Fibroblast of skin of left quadriceps (primary cell): ENCODE results near the gene TMIGD1.

Experiments used
- DNase-seq, 2 experiments: peaks; one replicate each; pipeline ENCODE4 v3.0.0-alpha.2; 2013; ENCODE audit warnings: low read depth in 2 of 2

TMIGD1 gene

DNA sequence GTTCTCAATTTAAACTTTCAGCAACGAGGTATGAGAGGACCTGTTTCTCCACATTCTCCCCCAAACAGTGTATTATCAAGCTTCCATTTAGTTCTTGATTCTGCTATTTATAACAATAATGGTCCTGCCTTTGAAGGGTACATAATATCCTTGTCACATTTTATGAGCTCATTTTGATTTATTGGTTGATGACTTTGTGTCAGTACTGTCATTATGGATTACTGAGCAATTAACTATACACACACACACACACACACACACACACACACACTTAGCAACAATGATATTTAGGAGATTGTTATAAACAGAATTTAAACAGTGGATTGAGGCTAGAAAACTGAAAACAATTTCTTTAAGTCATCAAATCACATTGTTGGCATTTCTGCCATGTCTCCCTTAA is 7.0 kb downstream of the TMIGD1 start:
- DNase-seq: no peak

DNA sequence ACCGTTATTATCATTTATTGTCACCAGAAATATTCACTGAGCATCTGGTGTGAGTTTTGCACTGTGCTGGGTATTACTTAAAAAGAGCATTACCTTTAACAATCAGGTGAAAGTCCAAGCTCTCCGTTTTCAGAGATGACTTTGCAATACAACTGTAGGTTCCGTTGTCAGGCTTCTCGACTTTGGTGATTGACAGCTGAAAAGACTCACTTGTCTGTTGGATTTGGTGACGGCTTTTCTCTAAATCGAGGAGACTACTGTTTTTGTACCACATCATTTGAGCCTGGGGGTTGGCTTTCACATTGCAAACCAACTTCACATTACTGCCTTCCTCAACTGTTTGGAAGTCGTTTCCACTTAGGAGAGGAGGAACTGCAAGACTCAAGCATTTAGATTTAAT is 9.1 kb downstream of the TMIGD1 start:
- no peak for DNase-seq

DNA sequence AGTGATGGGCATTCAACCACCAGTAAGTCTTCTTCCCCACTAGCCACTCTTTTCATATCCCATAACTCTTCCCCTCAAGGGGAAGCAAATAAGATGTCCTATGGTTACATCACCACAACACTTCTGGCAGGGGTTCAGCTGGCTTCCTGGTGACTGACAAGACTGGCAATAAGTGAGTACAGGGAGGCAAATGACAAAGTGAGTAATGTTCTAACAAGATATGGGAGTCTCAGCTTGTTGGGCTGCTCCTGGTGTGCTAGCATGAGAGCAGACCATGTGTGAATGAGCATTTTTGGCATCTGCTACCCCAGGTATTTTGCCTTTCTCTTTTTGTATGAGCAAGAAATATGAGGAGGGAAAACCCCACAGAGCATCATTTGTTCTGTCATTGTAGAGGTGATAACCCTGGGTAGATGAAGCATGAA is 9.9 kb downstream of the TMIGD1 start:
- DNase-seq: no peak

GRCh38 chr17:30323262-30323894 is 10.5 kb downstream of the TMIGD1 start:
- DNase-seq: no peak

- no peak for DNase-seq
Measured at GRCh38 chr17:30321314-30321713, 12.5 kb downstream of the TMIGD1 start.

GRCh38 chr17:30318155-30318554 is 15.7 kb downstream of the TMIGD1 start:
- no peak for DNase-seq

DNA sequence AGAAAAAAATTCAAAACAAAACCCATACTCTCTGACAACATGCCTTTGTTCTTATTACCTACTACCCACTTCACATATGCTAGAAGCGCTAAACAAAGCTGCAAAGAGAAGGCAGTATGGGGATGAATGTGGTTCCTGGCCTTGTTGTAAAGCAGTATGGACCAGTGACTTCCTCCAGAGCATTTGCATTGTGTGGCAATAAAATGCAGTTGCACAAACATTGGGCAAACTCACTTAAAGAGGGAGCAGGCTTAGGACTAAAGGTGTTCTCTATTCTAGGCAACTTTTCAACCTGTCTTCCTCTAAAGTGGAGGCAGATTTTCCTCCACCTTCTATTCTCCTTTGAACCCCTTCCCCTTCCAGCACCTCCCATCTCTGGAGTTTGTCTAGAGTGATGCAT is 17.1 kb downstream of the TMIGD1 start:
- DNase-seq: no peak

DNA sequence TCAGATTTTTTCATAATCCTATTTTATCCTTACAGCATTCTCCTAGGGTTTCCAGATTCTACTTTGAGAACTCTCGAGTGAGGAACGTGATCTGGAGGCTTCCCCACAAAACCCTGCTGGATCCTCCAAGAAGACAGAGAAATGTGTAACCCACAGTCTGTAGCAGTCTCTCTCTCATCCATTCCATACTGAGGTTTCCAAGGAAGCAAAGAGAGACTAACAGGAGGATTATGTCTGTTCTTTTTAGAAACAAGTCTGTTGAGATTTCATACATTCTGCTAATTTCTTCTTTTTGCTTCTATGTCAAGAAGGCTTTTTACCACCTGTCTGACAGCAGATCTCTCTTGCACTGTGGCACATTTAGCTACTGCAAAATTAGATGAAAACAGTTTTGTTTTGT is 18.8 kb downstream of the TMIGD1 start:
- no peak for DNase-seq

- DNase-seq: no peak
Measured at GRCh38 chr17:30314474-30314873, 19.4 kb downstream of the TMIGD1 start.

DNA sequence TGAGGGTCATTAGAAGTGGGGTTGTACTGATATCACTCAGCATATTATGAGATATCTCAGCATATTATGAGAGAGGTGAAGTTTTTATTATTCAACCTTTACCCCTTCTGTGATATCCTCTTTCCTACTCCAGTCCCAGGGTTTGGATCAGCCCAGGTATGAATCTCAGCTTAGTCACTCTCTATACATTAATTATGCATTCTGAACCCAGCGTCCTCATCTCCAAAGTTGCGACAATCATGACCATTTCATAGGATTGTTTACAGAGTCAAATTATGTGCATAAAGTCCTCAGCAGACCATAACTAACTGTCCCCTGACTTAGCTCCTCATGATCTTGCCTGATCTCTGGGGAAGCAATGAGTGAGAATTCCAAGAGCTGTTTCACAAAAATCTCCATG is 21.6 kb downstream of the TMIGD1 start:
- no peak for DNase-seq

GRCh38 chr17:30310562-30310961 is 23.3 kb downstream of the TMIGD1 start:
- DNase-seq: no peak

DNA sequence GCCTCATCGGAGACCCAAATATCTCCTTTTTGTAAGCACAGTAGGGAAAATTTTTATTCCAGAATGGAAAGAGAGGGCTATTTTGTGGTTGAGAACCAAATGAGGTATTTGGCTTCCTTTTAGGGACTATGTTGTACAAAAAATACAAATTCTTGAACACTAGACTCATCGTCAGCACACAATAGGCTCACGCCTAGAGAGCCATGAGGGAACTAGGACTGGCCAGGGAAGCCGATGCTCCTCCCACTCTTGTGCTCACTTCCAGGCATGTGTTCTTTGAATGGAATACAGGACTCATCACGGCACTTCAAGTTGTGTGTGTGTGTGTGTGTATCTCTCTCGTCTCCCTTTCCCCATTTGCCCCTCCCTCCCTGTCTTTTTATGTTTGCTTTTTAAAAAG is 24.3 kb downstream of the TMIGD1 start:
- DNase-seq: no peak

DNA sequence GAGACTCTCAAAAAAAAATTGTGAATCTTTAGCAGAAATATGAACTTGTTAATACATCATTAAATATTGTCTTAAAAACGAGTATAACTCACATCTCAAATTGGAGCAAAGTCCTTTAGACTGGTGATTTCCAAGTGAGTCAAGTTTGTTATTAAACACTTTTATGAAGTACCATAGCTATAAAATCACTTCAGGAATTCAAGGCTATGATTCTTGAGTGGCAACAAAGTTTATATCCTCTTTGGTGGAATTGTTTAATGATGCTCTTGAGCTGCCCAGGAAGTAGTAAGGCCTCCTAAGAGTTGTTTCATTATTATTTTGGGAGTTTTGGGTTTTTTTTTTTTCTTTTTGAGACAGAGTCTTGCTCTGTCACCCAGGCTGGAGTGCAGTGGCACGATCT is 25.5 kb downstream of the TMIGD1 start:
- DNase-seq: no peak

GRCh38 chr17:30304778-30305177 is 29.1 kb downstream of the TMIGD1 start:
- DNase-seq: no peak

DNA sequence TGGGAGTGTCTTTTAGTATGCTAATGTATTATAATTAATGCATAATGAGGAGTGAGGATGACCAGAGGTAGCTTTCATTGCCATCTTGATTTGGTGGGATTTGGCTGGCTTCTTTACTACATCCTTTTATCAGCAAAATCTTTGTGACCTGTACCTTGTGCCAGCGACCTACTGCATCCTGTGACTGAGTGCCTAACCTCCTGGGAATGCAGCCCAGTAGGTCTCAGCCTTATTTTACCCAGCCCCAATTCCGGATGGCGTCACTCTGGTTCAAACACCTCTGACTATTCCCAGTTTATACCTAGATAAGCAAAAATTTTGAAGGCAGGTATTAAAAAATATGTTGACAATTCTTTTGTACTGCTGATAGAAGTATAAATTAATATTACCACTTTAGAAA is 31.6 kb downstream of the TMIGD1 start:
- DNase-seq: no peak

DNA sequence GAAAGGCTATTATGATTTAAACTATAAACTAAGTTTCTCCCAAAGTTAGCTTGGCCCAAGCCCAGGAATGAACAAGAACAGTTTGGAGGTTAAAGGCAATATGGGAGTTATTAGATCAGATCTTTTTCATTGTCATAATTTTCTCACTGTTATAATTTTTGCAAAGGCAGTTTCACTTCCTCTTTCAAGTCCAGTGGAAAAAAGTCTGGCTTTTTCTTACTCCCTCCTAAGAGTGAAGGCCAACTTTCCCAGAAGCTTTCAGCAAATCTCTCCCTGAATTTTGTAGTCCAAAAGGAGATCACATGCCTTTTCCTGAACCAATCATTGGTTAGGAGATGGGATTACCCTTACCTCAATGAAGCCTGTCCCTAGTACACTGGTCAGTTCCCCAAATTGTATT is 33.0 kb downstream of the TMIGD1 start:
- DNase-seq: no peak

DNA sequence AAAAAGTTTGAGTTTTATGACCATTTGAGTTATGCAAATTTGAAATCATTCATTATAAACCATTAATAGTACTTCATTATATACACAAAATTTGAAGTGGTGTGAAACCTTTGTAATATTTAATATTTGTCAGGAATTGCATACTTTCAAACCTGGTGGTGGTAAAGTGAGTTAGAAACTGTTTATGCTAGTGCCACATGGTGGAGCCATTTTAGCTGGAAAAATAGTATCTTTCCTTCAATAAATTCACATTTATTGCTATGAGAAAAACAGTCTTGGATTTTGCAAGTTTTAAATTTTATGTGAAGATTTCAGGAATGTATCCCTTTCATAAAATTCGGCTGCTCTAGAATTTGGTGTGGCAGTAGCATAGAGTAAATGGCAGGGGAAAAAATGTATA is 34.9 kb downstream of the TMIGD1 start:
- no peak for DNase-seq

- no peak for DNase-seq
Measured at GRCh38 chr17:30297715-30298114, 36.1 kb downstream of the TMIGD1 start.

DNA sequence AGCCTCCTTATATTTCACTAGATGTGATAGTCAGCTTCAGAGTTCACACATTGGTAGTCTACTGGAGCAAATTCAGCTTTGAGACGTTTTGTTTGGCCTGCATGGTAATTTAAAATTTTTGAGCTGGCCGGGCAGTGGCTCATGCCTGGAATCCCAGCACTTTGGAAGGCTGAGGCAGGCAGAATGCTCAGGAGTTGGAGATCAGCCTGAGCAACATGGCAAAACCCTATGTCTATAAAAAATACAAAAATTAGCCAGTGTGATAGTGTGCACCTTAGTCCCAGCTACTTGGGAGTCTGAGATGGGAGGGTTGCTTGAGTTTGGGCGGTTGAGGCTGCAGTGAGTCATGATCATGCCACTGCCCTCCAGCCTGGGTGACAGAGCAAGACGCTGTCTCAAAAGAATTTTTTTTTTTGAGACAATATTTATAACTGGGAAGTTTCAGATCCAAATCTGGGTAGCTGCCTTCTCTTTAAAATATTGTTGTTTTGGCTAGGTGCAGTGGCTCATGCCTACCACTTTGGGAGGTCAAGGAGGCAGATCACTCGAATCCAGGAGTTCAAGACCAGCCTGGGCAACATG is 37.3 kb downstream of the TMIGD1 start:
- no peak for DNase-seq

DNA sequence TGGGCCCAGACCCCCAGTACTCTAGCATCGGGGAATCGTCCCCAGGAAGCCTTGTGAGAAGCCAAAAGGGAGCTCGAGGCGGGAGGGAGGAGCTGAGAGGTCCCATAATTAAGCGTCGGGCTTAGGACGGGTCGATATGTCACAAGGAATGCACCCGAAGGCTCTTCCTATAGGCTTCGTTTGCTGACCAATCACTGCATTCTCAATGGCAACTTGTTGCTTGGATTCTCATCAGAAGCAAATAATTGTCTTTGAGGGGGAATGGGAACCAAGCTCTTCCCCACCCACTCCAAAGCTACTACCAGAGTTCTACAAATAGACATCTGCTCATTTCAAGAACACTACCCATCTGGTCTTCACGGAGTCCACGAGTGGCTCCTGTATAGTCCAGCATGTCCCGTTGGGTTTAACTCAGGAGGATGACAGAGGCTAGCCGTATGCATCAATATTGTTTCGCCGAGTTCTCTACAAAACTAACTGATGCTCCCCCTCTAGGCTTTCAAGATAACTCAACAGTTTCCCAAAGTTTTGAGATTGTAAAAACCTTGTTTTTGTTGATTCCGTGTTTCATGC is 41.5 kb downstream of the TMIGD1 start:
- no peak for DNase-seq

GRCh38 chr17:30291543-30292285 is 42.1 kb downstream of the TMIGD1 start, which contains the start of gene BLMH:
Gene BLMH, minus strand, starts transcription at chr17:30291944. Its CDS starts 125 bp downstream, at chr17:30291819.
- peak; percentile 66 to 67 for DNase-seq

DNA sequence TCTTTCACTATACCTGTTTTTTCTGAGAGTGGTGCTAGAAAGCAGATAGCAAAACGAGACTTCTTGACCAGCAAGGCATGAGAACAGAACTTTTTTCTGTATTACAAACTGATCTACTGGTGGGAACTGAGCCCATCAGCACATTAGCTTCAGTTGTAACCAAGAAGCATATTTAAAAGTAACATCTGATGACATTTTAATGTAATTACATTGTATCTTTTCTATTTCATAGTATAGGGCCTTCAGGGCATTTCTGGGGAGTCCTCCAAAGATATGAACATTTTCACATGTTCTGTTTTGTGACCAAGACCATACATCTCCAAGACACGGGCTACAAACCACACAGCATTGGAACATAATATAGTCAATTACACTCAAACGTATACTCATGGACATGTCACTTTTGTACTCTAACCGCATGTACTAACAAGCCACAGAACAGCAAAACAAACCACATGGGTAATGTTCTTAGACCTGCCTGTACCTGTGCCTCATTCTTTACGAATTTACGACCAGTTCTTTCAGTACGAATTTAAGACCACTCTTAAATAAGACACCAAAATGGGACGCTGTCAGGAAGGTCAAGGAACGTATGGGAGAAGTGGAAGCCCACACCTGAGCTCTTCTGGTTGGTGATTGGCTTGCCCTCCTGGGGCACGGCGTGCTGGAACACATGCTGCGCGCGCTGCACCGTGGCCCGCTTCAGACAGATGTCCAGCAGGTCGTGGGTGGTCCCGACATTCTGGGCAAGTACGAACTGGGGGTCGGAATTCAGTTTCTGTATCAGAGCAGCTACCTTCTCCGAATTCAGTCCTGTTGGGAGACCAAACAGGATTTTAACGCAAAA is 42.9 kb downstream of the TMIGD1 start:
- peak in 1 of 2 experiments; percentile 0 for DNase-seq
